Measurements from ENCODE around the gene BBX.

GRCh38 chr3:107765524-107765923, 242.8 kb downstream of the BBX start:
- no peak for TF ChIP-seq CTCF (IDR thresholded peaks at IDR 0.05)
- TF ChIP-seq POLR2A (IDR thresholded peaks at IDR 0.05), result no peak

Measured in vagina (tissue), 2 donors.